IPS DF 4.7 (cell line): Measurements from ENCODE around the gene ADSL.

Experiments
- DNase-seq: peaks from one replicate; pipeline ENCODE4 v3.0.0-alpha.2; 2013; ENCODE audit warnings: low spot score; ENCODE audit errors: extremely low read depth

Gene ADSL

DNA sequence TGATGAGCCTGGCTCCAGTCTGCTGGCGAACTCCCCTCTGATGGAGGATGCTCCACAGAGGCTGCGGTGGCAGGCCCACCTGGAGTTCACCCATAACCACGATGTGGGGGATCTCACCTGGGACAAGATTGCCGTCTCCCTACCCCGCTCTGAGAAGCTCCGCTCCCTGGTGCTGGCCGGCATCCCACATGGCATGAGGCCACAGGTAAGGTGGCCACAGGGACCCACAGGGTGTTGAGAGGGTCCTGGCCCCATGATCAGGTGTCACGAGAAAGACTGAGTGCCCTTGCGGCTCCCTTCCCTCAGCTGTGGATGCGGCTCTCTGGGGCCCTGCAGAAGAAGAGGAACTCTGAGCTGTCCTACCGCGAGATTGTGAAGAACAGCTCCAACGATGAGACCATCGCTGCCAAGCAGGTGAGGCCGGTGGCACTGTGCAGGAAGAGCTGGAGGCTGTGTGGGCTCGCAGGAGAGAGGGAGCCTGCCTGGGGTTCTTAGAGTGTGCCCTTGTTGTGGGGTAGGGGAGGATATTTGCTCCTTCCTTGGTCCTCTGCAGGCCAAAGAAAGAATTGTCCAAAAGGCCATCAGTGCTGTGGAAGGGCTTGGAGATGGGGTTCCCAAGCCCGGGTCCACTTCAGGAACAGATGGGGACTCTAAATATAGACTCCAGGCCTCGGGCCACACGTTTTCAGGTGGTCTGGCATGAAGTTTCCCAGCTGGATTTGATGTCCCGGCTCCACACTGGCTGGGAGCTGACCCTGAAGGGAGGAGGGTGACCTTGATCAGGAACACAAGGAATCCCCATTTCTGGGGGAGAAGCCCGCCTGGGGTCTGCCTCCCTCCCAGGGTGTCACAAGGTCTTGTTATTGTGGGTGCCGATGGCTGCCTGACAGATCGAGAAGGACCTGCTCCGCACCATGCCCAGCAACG is 58.2 kb downstream of the ADSL start:
- DNase-seq: no peak

DNA sequence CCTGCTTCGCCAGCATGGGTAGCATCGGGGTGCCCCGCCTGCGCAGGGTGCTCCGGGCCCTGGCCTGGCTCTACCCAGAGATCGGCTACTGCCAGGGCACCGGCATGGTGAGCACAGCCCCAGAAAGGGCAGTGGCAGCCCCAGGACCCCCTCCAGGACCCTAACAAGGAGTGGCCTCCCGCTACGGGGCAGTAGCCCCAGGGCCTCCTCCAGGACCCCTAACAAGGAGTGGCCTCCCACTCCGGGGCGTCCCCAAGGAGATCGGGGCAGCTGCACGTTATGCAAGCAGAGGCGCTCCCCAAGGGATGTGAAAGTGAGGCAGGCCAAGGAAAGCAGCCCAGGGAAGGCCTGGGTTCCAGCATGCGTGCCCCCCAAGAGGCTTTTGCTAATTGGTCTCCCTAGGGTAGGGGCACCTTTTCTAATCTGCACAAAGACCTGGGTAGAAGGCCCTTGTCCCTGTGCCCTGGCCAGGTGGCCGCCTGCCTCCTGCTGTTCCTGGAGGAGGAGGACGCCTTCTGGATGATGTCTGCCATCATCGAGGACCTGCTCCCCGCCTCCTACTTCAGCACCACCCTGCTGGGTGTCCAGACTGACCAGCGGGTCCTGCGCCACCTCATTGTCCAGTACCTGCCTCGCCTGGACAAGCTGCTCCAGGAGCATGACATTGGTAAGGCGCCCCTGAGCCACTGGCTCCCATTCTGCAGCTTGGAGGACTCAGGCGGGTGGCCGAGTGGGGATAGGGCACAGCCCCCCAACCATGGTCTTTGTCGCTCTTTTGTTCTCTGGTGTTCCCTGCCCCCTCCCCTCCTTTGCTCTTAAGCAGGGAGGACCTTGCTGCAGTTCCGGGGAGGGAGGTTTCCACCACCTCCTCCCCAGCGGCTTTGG is 59.1 kb downstream of the ADSL start:
- no peak for DNase-seq

GRCh38 chr22:40406063-40406890 is 60.0 kb downstream of the ADSL start:
- DNase-seq: no peak

DNA sequence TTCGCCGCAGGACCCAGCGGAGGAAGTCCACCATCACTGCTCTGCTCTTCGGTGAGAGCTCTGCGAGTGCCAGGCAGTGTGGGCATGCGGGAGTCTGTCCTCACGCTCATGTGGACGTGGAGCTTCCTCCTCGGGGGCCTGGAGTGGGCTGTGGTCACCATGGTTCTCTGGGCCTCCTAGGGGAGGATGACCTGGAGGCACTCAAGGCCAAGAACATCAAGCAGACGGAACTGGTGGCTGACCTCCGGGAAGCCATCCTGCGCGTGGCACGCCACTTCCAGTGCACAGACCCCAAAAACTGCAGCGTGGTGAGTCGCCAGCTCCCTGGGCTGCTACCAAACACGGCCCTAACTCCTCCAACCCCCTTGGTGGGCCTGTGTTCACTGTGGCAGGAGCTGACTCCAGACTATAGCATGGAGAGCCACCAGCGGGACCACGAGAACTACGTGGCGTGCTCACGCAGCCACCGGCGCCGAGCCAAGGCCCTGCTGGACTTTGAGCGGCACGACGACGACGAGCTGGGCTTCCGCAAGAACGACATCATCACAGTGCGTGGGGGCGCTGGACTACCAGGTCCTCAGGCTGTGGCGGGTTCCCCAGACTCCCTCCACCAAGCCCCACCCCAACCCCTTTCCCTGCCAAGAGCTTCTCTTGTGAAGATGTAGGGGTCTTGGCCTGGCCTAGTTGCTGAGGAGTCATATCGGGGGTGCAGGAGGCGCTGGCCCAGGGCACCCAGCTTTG is 60.9 kb downstream of the ADSL start:
- DNase-seq: no peak

DNA sequence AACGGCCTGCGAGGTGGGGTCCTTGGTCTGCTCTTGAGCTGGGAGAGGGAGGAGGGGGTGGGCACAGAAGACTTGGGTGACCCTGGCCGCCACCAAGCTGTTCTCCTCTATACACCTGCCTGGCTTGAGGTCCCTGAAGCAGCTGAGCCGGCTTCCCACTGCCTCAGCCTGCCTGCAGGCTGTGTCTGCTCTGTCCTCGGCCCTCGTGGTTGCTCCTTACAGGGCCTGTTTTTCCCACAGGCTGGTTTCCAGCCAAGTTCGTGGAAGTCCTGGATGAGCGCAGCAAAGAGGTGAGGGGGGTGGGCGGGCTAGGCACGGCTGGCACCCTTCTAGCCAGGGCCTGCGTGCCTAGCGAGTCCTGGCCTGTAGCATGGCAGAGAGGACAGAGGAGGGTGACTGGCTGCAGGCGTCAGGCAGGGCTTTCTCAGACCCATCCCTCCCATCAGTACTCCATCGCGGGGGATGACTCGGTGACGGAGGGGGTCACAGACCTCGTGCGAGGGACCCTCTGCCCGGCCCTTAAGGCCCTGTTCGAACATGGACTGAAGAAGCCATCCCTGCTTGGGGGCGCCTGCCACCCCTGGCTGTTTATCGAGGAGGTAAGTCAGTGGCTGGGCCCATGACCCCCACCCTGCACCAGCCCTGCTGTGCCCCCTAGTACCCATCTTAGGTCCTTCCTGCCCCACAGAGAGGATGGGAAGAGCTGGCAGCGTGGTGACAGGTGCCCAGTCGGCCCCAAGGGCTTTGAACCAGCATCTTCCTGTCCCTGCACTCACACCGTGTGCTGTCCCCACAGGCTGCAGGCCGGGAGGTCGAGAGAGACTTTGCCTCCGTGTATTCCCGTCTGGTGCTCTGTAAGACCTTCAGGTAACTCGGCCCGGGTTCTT is 61.8 kb downstream of the ADSL start:
- no peak for DNase-seq

DNA sequence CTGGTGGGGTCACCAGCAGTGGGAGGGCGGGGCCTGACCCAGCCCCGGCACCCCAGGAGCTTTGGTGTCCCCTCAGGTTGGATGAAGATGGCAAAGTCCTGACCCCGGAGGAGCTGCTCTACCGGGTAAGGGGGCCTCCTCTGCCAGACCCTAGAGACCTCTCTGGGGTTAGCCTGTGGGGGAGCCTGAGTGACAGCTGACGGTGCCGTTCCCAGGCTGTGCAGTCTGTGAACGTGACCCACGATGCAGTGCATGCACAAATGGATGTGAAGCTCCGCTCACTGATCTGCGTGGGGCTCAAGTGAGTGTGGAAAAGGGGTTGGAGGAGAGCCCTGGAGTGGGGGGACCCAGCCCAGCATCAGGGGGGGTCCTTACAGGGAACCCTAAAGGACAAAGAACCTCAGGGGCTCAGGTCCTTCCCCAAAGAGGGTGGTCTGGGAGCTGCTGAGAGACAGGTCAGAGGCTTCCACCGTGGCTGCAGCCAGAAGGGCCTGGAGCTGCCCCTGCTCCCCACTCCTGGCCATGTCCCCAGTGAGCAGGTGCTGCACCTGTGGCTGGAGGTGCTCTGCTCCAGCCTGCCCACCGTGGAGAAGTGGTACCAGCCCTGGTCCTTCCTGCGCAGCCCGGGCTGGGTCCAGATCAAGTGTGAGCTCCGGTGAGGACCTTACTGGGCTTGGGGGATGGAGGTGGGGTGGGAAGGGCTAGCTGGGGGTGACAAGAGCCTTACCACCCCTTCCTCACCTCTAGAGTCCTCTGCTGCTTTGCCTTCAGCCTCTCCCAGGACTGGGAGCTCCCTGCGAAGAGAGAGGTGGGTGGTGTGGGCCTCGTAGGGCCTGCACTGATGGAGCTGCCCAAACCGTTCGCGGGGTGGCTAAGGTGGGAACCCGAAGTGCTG is 62.7 kb downstream of the ADSL start:
- no peak for DNase-seq

GRCh38 chr22:40409613-40410113 is 63.4 kb downstream of the ADSL start:
- no peak for DNase-seq

GRCh38 chr22:40410272-40410671 is 64.0 kb downstream of the ADSL start:
- DNase-seq: no peak

DNA sequence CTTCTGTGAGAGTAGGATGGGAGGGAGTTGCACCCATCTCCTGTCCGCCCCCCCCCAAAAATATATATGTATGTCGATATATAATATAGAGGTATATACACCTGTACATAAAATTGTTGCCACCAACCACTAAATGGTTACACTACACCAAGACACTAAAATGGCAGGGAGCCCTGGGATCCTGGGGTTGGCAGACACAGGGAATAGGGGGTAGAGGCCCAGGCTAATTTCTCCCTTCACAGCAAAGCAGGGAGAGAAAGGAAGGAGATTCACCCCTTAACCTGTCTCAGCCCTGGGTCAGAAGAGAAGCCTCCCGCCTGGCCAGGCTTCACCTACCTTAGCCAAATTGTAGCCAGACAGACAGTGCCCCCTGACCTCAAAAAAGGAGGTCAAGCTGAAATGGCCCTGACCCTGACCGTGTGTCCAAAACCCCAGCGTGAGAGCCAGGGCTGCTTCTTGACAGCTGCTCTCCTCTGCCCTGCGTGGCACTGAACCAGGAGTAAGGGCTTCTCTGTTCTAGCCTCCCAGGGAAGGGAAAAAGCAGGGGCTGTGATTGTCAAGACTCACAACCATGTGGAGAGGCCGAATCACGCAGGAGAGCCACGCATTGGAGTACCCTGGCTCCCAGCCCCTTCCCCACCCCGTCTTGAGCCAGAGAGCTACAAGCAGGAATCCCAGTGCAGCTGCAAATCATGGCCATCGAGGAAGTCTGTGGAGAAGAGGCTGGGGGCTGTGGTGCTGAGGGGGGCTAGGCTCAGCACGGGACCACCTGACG is 64.6 kb downstream of the ADSL start:
- DNase-seq: no peak

DNA sequence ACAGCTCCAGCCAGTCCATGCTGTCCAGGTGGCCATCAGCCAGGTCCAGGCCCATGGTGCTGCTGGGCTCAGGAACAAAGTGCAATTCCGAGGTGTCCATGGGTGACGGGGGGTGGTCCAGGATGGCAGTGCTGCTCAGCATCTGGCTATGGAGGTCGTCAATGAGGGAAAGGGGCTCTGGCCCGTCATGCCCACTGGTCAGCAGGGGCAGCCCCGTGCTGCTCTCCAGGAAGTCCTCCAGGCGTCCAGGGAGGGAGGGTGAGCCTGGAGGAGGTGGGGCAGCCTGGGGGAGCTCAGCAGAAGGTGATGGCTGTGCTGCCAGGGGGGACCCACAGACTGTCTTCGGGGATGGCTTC is 65.2 kb downstream of the ADSL start:
- DNase-seq: no peak

DNA sequence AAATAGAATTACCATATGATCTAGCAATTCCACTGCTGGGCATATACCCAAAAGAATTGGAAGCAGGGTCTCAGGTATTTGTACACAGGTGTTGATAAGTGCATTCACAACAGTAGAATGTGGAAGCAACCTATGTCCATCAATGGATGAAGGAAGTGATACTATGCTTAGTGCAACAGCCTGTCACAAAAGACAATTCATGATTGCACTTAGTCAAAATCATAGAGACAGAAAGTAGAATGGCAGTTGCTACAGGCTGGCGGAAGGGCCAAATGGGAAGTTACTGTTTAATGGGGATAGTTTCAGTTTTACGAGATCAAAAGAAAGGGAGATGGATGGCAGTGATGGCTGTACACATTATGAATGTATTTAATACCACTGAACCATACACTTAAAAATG is 66.1 kb downstream of the ADSL start:
- DNase-seq: no peak

- no peak for DNase-seq
Observed at GRCh38 chr22:40413873-40414272, 67.6 kb downstream of the ADSL start.

DNA sequence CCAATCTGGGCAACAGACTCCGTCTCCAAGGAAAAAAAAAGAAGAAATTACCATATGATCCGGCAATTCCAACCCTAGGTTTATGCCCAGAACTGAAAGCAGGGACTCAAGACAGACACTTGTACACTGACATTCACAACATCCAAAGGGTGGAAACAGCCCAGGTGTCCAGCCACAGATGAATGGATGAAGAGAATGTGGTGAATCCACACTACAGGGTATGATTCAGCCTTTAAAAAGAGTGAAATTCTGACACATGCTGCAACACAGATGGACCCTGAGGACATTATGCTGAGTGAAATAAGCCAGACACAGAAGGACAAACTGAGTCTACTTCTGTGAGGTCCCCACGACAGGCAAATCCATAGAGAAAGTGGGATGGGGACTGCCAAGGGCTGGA is 68.0 kb downstream of the ADSL start:
- DNase-seq: no peak

GRCh38 chr22:40414838-40415505 is 68.7 kb downstream of the ADSL start:
- DNase-seq: no peak

DNA sequence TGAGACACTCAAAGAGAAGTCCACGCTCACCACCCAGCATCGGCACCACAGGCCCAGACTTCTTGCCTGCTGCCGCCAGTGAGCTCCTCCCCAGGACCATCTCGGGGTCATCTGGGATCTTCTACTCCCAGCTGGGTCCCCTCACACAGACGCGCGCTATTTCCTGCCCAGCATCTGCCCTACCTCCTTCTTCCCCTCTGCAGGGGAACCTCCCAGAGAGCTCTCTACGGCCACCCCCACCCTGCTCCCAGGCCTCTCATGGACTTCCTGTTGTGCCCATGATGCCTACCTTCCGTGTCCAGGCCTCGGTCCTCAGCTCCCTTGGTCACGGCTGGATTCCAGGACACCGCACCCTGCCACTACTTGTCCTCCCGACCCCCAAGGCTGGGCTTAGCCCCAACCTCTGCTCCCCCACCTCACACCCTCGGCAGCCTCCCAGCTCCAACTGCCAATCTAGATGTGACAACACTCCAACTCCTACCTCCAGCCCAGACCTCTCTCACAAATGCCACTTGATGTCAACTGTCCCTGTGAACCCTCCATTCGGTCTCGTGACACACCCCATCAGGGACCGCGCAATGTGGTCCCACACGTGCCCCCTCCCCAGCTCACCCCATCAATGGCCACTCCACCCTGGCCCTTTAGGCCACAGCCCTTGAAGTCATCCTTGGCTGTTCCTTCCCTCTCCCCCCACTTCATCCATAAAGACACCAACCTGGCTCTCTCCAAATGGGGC is 69.4 kb downstream of the ADSL start:
- DNase-seq: no peak

GRCh38 chr22:40416267-40416570 is 69.9 kb downstream of the ADSL start:
- no peak for DNase-seq

GRCh38 chr22:40416636-40417035 is 70.3 kb downstream of the ADSL start:
- DNase-seq: no peak
